ENCODE data around the gene SMPD3. TPM values are rescaled to one million over a fixed set of nuclear protein-coding genes. Genes with fewer than 3 reads are reported as not detected.
A peak's percentile ranks its signal among the peaks of the same experiment; 100 is the strongest.

Gene SMPD3
- total and polyA plus RNA-seq, 5 donors: 0.14 to 0.94 (median 0.43) TPM

DNA sequence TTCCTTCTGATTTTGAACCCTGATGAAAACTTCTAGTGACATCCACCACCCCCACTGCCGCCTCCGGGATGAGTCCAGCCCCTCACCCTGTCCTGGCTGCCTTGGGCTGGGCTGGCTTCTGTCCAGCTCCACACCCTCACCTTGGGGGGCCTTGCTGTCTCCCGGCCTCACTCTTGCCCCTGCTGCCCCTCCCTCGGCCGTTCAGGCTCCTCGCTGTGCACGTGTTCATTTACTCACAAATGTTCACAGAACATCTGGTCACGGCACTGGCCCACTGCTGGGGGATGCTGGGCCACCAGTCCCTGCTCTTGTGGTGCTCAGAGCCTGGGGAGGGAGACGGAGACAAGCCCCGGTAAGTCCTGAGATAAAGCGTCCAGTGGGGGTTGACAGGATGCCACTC is 96.8 kb downstream of the SMPD3 start:
- WGBS: 84% methylated on average over 11 of the region's 11 CpGs
- intact Hi-C loops (cut with DNase I): no loop called here
- no peak overlapping the region for H3K4me3 ChIP-seq (ENCODE audit: low read length)
- H3K9me3 ChIP-seq (ENCODE audit: control insufficient read depth, low read length): no peaks in the 10 kb centered on the region
- ATAC-seq (no peak), DNase-seq (no peak)
- H3K4me1 ChIP-seq (ENCODE audit: control insufficient read depth, insufficient read depth, low read length): no peaks in the 10 kb centered on the region
- no peaks in the 10 kb centered on the region for H3K27me3 ChIP-seq (ENCODE audit: control insufficient read depth, insufficient read depth)
- no peak overlapping the region for H3K27ac ChIP-seq (ENCODE audit: low read length)

DNA sequence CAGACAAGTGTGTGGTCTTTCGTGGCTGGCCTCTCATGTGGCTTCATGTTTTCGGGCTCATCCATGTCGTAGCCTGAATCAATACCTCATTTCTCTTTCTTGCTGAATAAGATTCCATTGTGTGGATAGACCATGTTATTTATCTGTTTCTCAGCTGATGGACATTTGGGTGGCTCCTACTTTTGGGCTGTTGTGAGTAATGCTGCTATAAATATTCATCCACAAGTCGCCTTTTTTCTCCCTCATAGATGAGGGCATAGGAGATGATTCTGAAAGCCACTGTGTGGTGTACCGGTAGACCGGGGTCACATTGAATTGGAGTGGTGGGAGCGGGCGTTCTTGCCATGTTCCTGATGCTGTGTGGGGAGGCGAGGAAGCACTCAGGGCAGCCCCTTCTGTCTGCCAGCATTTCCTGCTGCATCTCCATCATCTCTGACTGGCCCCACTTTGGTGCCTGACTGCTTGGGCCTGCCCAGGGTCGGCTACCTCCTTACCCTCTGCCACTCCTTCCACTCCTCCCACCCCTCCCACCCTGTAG is 97.4 kb downstream of the SMPD3 start:
- 92% methylated on average over 10 of the region's 10 CpGs for WGBS
- Histone ChIP-seq H3K4me1 (ENCODE audit: control insufficient read depth, insufficient read depth, low read length) (no peaks in the 10 kb centered on the region), H3K27me3 (ENCODE audit: control insufficient read depth, insufficient read depth) (no peaks in the 10 kb centered on the region), H3K4me3 (ENCODE audit: low read length) (no peak overlapping the region), H3K27ac (ENCODE audit: low read length) (no peak overlapping the region), H3K9me3 (ENCODE audit: control insufficient read depth, low read length) (no peaks in the 10 kb centered on the region)
- intact Hi-C loops (cut with DNase I): no loop called here
- DNase-seq (no peak), ATAC-seq (no peak)

DNA sequence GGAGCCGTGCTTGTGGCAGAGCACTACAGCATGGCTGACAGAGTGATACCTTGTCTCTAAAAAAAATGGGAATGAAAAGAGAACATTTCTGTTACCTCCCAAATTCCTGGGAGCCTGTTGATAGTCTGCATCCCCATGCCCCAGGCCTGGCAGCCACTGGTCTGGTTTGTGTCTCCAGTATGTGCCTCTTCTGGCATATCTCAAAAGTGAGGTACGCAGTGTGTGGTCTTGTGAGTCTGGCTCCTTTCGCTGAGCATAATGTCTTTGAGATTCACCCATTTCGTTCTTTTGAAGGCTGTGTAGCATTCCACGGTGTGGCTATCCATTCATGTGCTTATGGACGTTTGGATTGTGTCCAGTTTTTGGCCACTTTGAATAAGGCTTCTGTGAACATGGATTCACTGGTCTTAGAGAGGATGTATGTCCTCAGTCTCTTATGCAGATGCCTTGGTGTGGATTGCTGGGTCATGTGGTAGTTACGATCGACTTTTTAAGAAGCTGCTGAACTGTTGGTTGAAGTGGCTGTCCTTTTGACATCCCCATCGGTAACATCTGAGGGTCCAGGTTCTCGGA is 98.4 kb downstream of the SMPD3 start:
- Histone ChIP-seq H3K4me1 (ENCODE audit: control insufficient read depth, insufficient read depth, low read length) (no peaks in the 10 kb centered on the region), H3K4me3 (ENCODE audit: low read length) (no peak overlapping the region), H3K27me3 (ENCODE audit: control insufficient read depth, insufficient read depth) (no peaks in the 10 kb centered on the region), H3K27ac (ENCODE audit: low read length) (no peak overlapping the region), H3K9me3 (ENCODE audit: control insufficient read depth, low read length) (no peaks in the 10 kb centered on the region)
- intact Hi-C loops (cut with DNase I): no loop called here
- DNase-seq (no peak), ATAC-seq (no peak)
- 92% methylated on average over 10 of the region's 10 CpGs for WGBS

DNA sequence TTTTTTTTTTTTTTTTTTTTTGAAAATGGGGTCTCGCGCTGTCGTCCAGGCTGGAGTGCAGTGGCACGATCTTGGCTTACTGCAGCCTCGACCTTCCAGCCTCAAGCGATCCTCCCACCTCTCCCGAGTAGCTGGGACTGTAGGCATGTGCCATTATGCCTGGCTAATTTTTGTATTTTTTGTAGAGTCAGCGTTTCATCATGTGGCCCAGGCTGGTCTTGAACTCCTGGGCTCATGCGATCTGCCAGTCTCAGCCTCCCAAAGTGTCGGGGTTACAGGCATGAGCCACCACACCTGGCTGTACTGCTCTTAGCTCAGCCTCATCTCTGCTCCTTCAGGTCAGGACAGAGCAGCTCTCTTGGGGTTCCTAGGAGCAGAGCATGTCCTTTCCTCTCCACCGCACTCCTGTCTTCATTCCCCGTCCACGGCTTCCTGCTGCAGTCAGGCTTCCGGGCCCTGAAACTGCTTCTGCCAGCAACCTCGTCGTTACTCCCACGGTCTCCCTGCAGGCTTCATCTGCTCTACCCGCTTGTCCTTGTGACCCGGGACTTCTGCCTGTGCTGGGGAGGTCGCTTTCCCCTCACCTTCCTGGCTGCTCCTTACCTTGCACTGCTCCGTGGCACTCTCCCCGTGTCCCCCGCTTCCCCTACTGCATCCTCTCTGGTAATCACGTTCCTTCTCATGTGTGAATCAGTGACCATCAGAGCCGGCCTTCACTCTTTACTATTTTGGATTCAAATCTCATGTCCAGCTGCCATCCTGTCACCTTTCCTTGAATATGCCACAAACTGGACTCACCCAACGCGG is 99.5 kb downstream of the SMPD3 start:
- Histone ChIP-seq H3K4me3 (ENCODE audit: low read length) (no peak overlapping the region), H3K27me3 (ENCODE audit: control insufficient read depth, insufficient read depth) (no peaks in the 10 kb centered on the region), H3K27ac (ENCODE audit: low read length) (no peak overlapping the region), H3K9me3 (ENCODE audit: control insufficient read depth, low read length) (no peaks in the 10 kb centered on the region), H3K4me1 (ENCODE audit: control insufficient read depth, insufficient read depth, low read length) (no peaks in the 10 kb centered on the region)
- ATAC-seq: no peak
- intact Hi-C loops (cut with DNase I): no loop called here
- DNase-seq: no peak
- WGBS: 88% methylated on average over 27 of the region's 27 CpGs

DNA sequence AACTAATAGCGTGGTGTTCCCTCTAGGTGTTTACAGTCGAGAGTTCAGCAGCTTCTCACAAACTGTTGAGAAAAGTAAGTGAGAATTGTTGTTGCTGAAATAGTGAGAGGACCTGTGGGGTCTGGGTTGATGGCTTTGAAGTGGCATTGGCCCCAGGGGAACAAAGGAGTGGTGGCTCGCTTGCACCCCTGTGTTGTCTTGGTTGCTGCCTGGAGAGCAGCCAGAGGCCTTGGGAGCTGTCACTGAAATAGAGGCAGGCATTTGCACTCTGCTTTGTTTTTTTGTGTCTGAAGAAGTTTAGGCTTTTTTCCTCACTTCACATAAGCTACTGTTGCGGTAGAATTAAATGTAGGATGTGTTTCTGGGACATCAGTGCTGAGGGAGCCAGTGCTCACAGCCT is 100.7 kb downstream of the SMPD3 start:
- no peaks in the 10 kb centered on the region for H3K9me3 ChIP-seq (ENCODE audit: control insufficient read depth, low read length)
- ATAC-seq (no peak), DNase-seq (no peak)
- no peak overlapping the region for H3K27ac ChIP-seq (ENCODE audit: low read length)
- no peak overlapping the region for H3K4me3 ChIP-seq (ENCODE audit: low read length)
- H3K27me3 ChIP-seq (ENCODE audit: control insufficient read depth, insufficient read depth): no peaks in the 10 kb centered on the region
- intact Hi-C loops (cut with DNase I): no loop called here
- H3K4me1 ChIP-seq (ENCODE audit: control insufficient read depth, insufficient read depth, low read length): no peaks in the 10 kb centered on the region
- WGBS: 80% methylated on average over 4 of the region's 4 CpGs

DNA sequence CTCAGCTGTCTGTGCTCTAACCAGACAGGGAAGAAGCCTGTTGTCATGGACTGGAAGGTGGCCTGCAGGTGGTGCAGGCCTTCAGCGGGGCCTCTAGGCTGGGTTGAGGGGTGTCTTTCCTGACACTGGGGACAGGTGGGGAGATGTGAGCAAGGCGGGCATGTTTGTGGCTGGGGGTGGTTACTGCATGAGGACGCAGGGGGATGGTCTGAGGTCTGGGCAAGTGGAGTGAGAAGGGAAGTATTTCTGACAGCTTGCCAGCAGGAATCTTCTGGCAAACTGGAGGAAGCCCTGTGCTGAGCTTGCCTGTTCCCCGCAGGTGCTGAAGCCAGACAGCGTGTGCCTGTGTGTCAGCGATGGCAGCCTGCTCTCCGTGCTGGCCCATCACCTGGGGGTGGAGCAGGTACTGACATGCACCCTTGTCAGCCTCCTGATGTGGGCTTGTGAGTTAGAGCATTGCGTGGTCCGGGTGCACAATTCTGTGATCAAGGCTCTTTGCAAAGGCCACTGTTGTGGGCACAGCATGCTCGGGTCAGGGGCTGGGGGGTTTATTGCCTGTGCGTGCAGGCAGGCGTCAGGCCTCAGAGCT is 101.3 kb downstream of the SMPD3 start:
- H3K27me3 ChIP-seq (ENCODE audit: control insufficient read depth, insufficient read depth): no peaks in the 10 kb centered on the region
- intact Hi-C loops (cut with DNase I): no loop called here

DNA sequence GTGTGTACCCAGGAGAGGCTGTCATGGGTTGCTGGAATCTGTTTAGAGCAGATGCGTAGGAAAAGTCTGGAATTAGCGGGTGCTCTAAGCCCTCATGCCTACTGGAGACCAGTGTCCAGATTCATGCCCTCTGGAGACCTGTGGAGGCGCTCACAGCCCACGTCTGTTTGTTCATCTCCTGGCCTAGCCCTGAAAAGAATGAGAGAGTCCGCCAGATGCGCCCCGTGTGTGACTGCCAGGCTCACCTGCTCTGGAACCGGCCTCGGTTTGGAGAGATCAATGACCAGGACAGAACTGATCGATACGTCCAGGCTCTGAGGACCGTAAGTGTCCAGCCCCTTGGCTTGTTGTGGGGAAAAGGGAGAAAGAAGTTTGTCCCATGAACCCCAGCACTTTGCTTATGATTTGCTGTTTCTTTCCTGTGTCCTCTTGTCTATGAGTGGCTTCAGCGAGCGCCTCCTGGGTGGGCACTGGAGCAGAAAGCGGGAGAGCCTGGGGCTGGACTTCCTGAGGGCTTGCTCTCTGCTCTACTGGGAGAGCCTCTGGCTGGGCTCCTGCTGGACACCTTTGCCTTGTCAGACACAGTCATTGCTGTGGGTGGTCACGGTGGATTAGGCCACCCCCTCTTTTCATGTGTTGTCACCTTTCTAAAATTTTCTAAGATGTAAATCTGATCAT is 102.2 kb downstream of the SMPD3 start:
- Histone ChIP-seq H3K4me1 (ENCODE audit: control insufficient read depth, insufficient read depth, low read length) (no peaks in the 10 kb centered on the region), H3K4me3 (ENCODE audit: low read length) (no peak overlapping the region), H3K9me3 (ENCODE audit: control insufficient read depth, low read length) (no peaks in the 10 kb centered on the region), H3K27ac (ENCODE audit: low read length) (no peak overlapping the region), H3K27me3 (ENCODE audit: control insufficient read depth, insufficient read depth) (no peaks in the 10 kb centered on the region)
- ATAC-seq: no peak
- no peak for DNase-seq
- intact Hi-C loops (cut with DNase I): no loop called here
- 95% methylated on average over 16 of the region's 16 CpGs for WGBS

More for the DNA sequence above, 101.3 kb downstream of the SMPD3 start:
- no peak for ATAC-seq
- no peak overlapping the region for H3K27ac ChIP-seq (ENCODE audit: low read length)
- DNase-seq: no peak
- H3K9me3 ChIP-seq (ENCODE audit: control insufficient read depth, low read length): no peaks in the 10 kb centered on the region
- no peak overlapping the region for H3K4me3 ChIP-seq (ENCODE audit: low read length)
- 90% methylated on average over 12 of the region's 12 CpGs for WGBS
- no peaks in the 10 kb centered on the region for H3K4me1 ChIP-seq (ENCODE audit: control insufficient read depth, insufficient read depth, low read length)

DNA sequence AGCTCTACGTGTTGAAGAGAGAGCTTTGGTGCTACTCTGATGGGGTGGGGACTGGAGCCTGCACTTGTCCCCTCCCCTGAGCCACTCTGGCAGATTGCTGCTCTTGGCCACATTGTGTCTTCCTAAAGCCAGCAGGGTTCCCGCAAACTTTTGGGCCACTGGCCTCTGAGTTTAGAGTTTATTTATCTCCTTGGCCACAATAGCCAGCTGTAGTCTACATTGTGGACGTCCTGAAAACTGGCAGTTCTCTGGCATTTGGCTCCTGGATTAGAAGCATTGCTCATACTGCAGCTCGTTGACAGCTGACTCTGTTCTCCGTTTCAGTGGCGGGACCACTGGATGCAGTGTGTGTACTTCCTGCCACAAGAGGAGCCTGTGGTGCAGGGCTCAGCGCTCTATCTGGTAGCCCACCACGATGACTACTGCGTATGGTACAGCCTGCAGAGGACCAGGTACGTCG is 102.9 kb downstream of the SMPD3 start:
- Histone ChIP-seq H3K9me3 (ENCODE audit: control insufficient read depth, low read length) (no peaks in the 10 kb centered on the region), H3K4me3 (ENCODE audit: low read length) (no peak overlapping the region), H3K27ac (ENCODE audit: low read length) (peak overlapping the region; percentile 38), H3K27me3 (ENCODE audit: control insufficient read depth, insufficient read depth) (no peaks in the 10 kb centered on the region), H3K4me1 (ENCODE audit: control insufficient read depth, insufficient read depth, low read length) (no peaks in the 10 kb centered on the region)
- ATAC-seq (peak; percentile 52 to 65), DNase-seq (no peak)
- intact Hi-C loops (cut with DNase I): no loop called here
- WGBS: 60% methylated on average over 11 of the region's 11 CpGs

DNA sequence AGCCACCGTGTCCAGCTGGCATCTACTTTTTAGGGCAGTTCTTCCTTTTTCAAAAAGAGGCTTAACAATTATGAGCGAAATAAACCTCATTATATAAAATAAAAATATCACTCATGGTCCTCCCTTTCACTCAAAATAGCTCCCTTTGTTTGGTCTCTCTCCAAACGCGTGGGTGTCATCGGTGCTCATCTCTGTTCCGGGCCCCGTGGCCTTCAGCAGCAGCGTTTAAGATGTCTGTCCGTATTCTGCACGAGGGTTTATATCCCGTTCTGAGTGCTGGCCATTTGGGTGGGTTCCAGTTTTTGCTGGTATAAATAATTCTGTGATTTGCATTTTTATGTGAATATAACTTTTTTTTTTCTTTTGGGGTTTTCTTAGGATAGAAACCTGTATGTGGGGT is 104.1 kb downstream of the SMPD3 start:
- intact Hi-C loops (cut with DNase I): no loop called here
- peak in 1 of 2 donors; percentile 53 for ATAC-seq

DNA sequence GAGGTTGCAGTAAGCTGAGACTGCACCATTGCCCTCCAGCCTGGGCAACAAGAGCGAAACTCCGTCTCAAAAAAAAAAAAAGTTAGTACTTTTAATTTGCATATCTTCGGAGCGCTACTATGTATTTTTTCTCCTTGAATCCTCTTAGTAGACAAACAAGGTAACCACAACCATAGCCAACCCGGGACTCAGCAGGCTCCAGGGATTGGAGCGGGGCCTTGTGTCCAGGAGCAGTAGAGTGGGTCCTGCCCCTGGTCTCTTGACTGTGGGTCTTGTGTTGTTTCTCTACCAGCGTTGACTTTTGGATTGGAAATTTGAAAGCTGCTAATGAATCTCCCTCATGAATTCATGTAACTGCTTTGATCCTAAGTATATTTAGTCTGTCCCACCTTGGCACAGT is 105.2 kb downstream of the SMPD3 start:
- H3K9me3 ChIP-seq (ENCODE audit: control insufficient read depth, low read length): no peaks in the 10 kb centered on the region
- no peak overlapping the region for H3K4me3 ChIP-seq (ENCODE audit: low read length)
- H3K4me1 ChIP-seq (ENCODE audit: control insufficient read depth, insufficient read depth, low read length): no peaks in the 10 kb centered on the region
- ATAC-seq: no peak
- WGBS: 96% methylated on average over 7 of the region's 7 CpGs
- no peak for DNase-seq
- no peak overlapping the region for H3K27ac ChIP-seq (ENCODE audit: low read length)
- intact Hi-C loops (cut with DNase I): no loop called here
- H3K27me3 ChIP-seq (ENCODE audit: control insufficient read depth, insufficient read depth): no peaks in the 10 kb centered on the region

More for the DNA sequence above, 104.1 kb downstream of the SMPD3 start:
- Histone ChIP-seq H3K9me3 (ENCODE audit: control insufficient read depth, low read length) (no peaks in the 10 kb centered on the region), H3K4me3 (ENCODE audit: low read length) (no peak overlapping the region), H3K27ac (ENCODE audit: low read length) (no peak overlapping the region), H3K27me3 (ENCODE audit: control insufficient read depth, insufficient read depth) (no peaks in the 10 kb centered on the region), H3K4me1 (ENCODE audit: control insufficient read depth, insufficient read depth, low read length) (no peaks in the 10 kb centered on the region)
- WGBS: 39% methylated on average over 11 of the region's 11 CpGs
- peak in 1 of 3 donors; percentile 67 for DNase-seq

DNA sequence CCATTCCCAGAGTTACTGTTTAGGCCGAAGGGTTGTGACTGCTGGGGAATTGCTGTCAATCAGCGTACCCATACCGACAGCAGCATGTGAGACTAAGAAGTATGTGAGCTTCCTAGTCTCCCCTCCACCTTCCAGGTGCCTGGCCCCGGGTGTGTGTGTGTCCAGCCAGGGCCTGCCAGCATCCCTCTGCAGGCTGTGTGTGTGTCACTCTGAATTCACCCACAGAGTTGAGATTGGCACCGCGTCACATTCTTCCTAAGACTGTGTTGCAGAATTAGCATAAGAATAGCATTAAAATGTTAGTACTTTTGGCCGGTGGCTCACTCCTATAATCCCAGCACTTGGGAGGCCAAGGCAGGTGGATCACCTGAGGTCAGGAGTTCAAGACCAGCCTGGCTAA is 105.7 kb downstream of the SMPD3 start:
- H3K4me3 ChIP-seq (ENCODE audit: low read length): no peak overlapping the region
- no peaks in the 10 kb centered on the region for H3K4me1 ChIP-seq (ENCODE audit: control insufficient read depth, insufficient read depth, low read length)
- WGBS: 90% methylated on average over 7 of the region's 7 CpGs
- DNase-seq (no peak), ATAC-seq (no peak)
- no peaks in the 10 kb centered on the region for H3K9me3 ChIP-seq (ENCODE audit: control insufficient read depth, low read length)
- H3K27ac ChIP-seq (ENCODE audit: low read length): no peak overlapping the region
- H3K27me3 ChIP-seq (ENCODE audit: control insufficient read depth, insufficient read depth): no peaks in the 10 kb centered on the region
- intact Hi-C loops (cut with DNase I): no loop called here
